Measurements from ENCODE around the gene SH3RF3.

The SH3RF3 gene

DNA sequence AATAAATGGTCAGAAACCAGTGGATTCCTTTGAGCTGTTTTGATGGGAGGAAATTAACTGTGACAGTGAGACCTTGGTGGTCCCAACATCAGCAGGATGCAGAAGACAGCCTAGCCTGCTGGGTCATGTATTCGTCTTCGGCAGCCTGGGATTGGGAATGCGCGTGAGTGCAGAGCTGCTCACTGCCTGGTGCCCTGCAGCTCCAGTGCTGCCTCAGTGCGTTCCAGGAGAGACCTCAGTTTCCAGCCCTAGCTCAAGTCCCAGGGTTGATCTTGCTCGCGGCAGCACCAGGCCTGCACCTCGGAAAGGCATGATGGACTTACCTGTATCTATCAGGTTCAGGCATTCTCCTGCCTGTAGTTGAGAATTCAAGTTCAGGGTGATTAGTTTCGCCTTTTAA is 203.9 kb downstream of the SH3RF3 start:
- DNase-seq (ENCODE audit: low read depth in 2 of 2) = no peak

- DNase-seq (ENCODE audit: low read depth in 2 of 2) = no peak
These were observed 204.6 kb downstream of the SH3RF3 start for GRCh38 chr2:109333414-109334210.

GRCh38 chr2:109335631-109336176 is 206.7 kb downstream of the SH3RF3 start:
- no peak for DNase-seq (ENCODE audit: low read depth in 2 of 2)

DNA sequence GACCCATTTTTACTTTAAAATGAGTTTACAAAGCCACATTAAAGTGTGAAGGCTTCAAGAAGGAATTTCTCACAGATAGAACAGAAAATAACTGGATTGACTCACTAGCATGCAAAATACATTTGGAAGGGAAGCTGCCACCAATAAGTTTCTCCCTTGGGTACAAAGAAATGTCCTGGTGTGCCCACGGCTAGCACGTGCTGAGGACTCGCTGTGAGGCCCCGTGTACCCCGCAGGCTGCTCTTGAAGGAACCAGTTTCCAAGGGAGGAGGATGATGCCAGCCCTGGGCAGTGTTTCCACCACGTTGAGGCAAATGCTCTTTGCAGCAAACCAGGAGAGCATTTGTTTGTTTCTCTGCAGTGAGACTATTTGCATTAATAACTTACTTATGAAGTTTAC is 207.3 kb downstream of the SH3RF3 start:
- no peak for DNase-seq (ENCODE audit: low read depth in 2 of 2)

- no peak for DNase-seq (ENCODE audit: low read depth in 2 of 2)
These were observed 208.2 kb downstream of the SH3RF3 start for GRCh38 chr2:109337221-109337620.

DNA sequence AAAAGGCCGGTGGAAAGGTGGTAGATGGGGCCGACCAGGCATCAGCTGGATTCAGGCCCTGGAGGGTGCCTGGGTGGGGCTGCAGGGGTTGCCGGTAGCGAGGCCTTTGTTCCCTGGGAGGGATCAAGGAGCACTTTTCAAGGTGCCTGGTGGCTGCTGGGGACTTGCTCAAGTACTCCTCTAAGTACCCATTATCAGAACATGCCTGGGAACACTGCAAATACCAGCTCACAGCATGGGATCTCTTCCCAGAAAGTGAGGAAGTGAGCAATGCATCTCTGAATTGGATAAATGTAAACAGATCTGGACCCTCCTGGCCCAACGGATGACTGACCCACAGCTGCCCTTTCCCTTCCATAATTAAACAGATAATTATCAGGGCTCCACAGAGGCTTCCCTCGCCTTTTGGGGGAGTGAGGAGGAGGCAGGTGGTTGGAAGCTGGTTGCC is 210.5 kb downstream of the SH3RF3 start:
- DNase-seq (ENCODE audit: low read depth in 2 of 2) = no peak

DNA sequence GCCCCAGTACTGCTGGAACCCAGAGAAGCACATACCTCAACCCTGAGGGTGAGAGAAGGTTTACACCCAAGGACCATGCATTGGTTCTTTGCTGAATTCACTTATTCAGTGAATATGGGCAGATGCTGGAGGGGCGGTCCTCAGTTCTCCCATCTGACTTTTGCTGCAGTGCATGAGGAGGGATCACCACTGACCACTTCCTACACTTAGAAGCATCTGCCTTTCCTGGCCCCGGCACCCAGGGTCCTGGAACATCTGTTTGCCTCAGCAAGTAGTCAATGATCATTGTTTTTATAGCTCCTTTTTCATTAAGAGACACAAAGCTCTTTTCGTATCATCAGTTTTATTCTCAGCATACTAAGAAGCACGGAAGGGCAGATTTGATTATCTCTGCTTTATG is 211.4 kb downstream of the SH3RF3 start:
- DNase-seq (ENCODE audit: low read depth in 2 of 2) = no peak

DNA sequence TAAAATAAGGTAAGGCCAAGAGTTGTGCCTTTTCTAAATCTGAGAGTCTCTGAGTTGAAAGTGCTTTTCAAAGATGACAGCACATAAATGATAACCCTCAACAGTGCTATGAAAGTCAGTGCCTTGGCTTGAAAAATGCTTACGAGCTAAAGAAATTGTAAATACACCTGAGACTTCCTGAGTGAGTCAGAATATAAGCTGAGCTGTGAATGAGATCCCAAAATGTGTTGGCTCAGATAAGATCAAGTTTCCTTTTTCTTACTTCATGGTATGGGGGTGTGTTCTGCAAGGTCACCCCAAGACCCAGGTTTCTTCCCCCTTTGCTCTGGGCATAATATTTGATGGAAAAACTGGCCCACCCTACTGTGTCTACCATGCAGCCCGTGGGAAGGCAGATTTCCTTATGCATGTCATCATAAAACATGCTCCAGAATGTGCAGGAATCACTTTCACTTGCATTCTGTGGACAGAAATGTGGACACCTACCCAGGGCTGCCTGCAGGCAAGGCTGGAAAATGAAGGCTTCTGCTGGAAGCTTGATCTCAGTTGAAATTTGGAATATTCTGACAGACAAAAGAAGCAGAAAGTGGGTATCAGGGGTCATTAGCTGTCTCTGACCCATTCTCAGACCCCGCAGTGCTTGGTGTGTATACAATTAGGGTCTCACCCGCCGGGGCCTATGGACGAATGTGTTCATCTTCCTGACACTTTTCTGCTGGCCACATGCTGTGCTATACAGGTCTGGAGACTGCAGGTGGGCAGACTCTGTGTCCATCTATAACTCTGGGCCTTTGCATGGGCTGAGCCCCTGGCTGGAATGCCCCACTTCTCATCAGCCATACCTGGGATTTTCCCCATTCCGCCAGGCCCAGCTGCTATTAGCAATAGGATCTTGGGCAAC is 212.6 kb downstream of the SH3RF3 start:
- no peak for DNase-seq (ENCODE audit: low read depth in 2 of 2)

- DNase-seq (ENCODE audit: low read depth in 2 of 2) = no peak
These were observed 213.3 kb downstream of the SH3RF3 start for GRCh38 chr2:109342256-109342850.

GRCh38 chr2:109342930-109343329 is 213.9 kb downstream of the SH3RF3 start:
- DNase-seq (ENCODE audit: low read depth in 2 of 2) = no peak

GRCh38 chr2:109343460-109343859 is 214.5 kb downstream of the SH3RF3 start:
- DNase-seq (ENCODE audit: low read depth in 2 of 2) = no peak

- no peak for DNase-seq (ENCODE audit: low read depth in 2 of 2)
These were observed 215.3 kb downstream of the SH3RF3 start for GRCh38 chr2:109344270-109344805.

DNA sequence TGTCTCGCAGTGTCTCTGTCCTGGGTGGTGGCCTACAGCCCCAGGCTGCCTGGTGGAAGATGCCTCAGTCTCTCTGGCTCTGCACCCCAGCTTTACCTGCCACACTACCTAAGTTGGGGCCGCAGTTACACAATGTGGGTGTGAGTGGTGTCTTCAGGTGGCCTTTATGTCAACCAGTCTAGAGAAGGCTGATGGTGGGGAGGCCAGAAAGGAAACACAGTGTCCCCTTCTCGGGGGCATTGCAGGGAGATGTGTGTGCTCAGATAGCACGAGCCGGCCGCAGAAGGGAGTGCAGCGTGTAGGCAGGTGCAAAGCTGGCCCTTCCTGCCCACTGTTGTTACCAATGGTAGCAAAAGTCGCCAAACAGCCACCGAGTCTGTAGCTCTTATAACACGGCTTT is 216.1 kb downstream of the SH3RF3 start:
- no peak for DNase-seq (ENCODE audit: low read depth in 2 of 2)

DNA sequence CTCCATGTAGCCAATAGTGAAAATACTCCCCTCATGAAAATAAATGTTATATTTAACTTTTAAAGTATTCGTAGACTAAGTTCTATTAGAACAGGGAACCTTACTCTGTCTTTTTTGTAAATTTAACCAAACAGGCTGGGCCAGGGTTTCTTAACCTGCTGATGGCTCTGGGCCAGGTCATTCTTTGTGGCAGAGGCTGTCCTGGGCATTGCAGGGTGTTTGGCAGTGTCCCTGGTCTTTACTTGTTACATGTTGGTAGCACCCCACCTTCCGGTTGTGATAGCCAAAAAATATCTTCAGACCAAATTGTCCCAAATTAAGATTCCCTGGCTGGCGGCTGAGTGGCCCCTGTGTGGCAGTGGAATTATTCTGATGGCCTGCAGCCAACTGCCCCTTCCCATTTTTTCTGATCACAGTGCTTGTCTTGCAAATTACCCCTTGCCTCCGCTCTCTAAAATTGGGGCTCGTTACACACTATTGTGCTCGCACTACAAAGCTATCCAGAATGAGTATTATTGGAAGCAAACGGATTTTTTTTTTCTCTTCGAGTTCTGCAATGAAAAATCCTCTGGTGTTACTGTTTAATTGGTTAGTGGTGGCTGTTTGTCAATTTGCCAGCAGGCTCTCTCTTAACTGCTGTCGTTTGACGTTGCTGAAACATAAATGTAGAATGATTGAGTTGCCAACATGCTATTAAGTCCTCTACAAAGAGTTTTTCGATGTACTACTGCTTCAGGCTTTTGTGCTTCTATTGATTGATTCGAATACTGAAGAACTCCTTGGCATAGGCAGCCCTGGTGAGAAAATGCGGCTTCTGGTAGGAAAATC is 216.9 kb downstream of the SH3RF3 start:
- no peak for DNase-seq (ENCODE audit: low read depth in 2 of 2)

- no peak for DNase-seq (ENCODE audit: low read depth in 2 of 2)
These were observed 217.7 kb downstream of the SH3RF3 start for GRCh38 chr2:109346601-109347228.

- no peak for DNase-seq (ENCODE audit: low read depth in 2 of 2)
These were observed 218.6 kb downstream of the SH3RF3 start for GRCh38 chr2:109347626-109348025.

- DNase-seq (ENCODE audit: low read depth in 2 of 2) = no peak
These were observed 219.2 kb downstream of the SH3RF3 start for GRCh38 chr2:109348190-109348589.

DNA sequence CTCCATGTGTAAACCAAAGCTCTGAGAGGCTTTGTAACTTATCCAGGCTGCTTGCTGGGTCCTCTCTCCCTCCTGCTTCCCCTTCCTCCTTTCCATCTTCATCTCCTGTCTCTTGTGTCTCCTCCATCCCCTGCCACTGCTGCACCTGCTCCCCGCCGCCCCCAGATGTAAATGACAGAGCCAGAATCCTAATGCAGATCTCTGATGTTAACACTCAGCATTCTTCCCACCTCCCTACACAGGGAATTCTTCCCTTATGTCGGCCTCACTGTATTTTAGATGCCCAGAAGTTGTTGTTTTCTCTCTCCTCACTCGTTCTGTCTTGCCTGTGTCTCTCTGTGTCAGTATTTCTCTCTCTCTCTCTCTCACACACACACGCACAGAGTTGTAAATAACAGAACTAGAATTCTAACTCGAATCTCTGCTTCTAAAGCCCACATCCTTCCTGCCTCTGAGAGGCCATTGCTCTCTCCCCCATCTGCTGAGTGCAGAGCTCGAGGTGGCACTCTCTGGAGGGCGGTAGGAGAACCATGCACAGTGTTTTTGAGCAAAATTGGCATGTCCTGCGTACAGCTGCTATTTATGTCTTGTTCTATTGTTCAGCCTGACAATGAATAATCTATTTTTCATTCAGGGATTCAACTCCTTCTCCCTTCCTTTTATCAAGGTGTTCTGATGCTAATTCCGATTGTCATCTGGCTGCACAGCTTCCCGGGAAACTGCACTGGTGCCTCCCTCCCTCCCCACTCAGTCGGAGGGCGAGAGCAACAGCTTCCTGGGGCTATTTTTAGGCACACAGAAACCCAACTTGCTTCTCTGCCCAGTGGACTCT is 219.9 kb downstream of the SH3RF3 start:
- DNase-seq (ENCODE audit: low read depth in 2 of 2) = no peak

Data from stimulated activated CD4-positive, alpha-beta T cell treated with anti-CD3 and anti-CD28 coated beads, Interleukin-1b, Interleukin-23, amount 100 ng/mL, for 1 hour (primary cell).